AG10803 (cell line): ENCODE data around the gene WNT11.

Experiments
- DNase-seq: peaks from one replicate; pipeline ENCODE4 v3.0.0; 2010; ENCODE audit warnings: low read depth
- H3K4me3 ChIP-seq: 2 replicates; pipeline ENCODE4 v1.5.1; 2011; ENCODE audit warnings: mild to moderate bottlenecking, low read length, control low read depth
- TF ChIP-seq, protein P1 (sequence below): conservative IDR thresholded peaks from 2 replicates; pipeline ENCODE4 v1.5.1; 2011; ENCODE audit warnings: mild to moderate bottlenecking, low read length, control low read depth, inconsistent platforms

Gene WNT11

DNA sequence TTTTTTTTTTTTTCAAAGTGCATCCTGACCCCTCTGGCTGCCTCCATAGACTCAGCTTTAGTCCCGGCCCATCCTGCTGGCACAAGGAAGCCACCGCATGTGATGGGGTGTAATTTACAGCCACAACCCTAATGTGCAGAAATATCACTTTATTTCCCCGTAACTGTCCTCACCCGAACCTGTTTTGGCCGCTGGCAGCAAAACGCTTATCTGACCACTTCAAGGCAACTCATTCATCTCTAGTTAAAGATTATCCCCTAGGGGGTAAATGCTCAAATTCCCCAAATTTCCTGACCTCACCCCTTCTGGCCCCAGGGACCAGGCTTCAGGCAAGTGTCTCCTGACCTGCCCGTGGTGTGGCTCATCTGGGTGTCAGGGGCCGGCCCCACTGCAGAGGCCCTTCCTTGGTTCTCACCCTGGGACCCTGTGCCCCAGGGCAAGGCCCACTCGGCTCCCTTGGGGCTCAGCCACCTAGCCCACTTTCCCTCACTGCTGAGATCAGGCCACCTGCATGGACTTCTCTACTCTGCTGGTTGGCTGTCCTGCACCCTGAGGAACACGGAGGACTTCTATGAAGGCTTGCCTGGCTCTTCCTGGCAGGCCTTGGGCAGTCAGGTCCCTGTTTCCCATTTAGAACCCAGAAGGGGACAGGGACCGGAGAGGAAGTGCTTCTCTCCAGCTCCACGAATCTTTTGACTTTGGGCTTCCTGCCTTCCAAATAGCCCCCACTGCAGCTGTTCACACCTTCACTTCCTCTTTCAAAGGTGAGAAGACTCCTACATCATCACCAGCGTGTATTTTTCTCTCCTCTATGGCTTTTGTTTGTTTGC, 53.3 kb downstream of the WNT11 start:
- no peak overlapping the region for H3K4me3 ChIP-seq
- DNase-seq = no peak
- TF ChIP-seq, protein P1, sequence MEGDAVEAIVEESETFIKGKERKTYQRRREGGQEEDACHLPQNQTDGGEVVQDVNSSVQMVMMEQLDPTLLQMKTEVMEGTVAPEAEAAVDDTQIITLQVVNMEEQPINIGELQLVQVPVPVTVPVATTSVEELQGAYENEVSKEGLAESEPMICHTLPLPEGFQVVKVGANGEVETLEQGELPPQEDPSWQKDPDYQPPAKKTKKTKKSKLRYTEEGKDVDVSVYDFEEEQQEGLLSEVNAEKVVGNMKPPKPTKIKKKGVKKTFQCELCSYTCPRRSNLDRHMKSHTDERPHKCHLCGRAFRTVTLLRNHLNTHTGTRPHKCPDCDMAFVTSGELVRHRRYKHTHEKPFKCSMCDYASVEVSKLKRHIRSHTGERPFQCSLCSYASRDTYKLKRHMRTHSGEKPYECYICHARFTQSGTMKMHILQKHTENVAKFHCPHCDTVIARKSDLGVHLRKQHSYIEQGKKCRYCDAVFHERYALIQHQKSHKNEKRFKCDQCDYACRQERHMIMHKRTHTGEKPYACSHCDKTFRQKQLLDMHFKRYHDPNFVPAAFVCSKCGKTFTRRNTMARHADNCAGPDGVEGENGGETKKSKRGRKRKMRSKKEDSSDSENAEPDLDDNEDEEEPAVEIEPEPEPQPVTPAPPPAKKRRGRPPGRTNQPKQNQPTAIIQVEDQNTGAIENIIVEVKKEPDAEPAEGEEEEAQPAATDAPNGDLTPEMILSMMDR = no peak

DNA sequence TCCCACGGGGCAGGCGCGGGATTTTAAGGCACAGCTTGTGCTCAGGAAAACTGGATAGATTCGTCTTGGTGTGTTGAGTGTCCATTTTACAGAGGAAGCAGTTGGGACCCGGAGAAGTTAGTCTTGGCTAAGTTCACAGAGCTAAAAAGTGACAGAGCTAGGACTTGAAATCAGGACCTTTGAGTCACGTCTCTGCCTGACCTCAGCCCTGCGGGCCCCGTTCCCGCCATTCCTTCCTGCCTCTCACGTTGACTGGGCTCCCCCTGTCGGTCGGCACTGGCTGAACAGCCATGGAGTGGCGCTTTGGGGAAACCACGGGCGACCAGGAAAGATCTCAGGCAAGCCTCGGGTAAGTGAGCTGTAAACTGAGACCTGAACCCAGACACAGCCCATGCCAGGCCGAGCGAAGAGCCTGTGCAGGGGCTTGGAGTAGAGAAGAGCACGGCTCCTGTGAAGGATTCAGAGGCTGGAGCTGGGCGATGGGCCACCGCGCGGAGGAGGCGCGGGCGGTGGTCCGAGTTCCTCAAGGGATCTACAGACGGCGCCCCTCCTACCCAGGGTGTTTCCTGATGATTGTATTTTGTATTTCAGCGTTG, 54.1 kb downstream of the WNT11 start:
- TF ChIP-seq, protein P1 = peak; percentile 96
- peak overlapping the region; percentile 49 for H3K4me3 ChIP-seq
- DNase-seq = peak; percentile 74

DNA sequence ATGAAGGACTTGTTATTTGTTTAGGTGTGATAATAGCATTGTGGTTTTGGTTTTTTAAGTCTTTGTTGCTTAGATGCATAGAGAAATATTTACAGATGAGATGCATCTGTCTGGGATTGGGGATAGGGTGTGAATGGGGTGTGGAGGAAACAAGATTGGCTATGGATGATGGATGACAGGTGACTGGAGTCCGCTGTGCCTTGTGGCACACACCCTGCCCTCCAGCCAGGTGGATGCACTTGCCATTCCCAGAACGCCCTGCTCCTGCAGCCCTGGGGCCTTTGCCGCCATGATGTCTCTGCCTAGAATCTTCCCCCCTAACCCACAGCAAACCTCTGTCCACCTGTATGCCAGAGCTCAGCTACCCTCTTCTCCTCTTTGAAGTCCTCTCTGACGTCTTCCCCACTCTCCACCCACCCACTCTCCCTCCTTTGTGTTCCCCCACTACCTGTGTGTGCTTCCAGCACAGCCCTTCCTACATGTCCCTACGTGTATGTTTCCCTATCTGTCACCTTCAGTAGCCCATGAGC, 54.7 kb downstream of the WNT11 start:
- TF ChIP-seq, protein P1 = no peak
- H3K4me3 ChIP-seq = no peak overlapping the region
- no peak for DNase-seq

DNA sequence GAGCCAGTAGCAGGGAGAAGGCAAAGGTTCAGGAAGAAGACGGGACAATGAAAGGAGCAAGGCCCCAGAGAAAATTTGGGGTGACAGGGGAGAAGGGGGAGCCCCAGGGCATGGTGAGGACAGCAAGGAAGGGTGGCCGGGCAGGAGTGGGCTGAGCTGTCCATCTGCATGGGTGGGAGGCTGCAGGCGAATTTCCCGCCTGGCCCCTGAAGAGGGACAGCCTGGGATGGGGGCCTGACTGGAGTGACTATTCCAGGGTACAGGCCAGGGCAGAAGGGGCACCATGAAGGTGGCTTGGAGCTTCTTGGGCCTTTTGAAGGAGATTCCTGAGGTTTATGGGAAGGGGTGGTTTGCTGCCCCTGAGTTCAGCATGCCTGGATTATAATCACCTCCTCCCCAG, 56.2 kb downstream of the WNT11 start:
- H3K4me3 ChIP-seq = no peak overlapping the region
- TF ChIP-seq, protein P1 = no peak
- no peak for DNase-seq

DNA sequence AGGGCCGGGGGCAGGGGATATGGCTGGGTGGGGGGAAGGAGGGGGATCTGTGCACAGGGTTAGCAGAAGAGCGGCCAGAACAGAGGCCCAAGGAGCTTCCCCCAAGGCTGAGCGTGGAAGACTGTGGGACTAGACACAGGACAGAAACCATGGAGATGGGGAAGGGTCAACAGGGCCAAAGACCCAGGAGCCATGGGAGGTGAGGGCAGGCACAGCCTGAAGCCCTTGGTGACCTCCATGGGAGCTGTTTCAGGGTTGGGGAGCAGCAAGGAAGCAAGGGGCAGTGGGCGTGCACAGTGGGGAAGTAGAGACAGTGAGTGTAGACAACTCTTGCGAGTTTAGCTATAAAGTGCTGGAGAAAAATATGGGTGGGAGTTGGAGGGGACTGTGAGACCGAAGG, 56.6 kb downstream of the WNT11 start:
- no peak overlapping the region for H3K4me3 ChIP-seq
- no peak for DNase-seq
- TF ChIP-seq, protein P1 = no peak

DNA sequence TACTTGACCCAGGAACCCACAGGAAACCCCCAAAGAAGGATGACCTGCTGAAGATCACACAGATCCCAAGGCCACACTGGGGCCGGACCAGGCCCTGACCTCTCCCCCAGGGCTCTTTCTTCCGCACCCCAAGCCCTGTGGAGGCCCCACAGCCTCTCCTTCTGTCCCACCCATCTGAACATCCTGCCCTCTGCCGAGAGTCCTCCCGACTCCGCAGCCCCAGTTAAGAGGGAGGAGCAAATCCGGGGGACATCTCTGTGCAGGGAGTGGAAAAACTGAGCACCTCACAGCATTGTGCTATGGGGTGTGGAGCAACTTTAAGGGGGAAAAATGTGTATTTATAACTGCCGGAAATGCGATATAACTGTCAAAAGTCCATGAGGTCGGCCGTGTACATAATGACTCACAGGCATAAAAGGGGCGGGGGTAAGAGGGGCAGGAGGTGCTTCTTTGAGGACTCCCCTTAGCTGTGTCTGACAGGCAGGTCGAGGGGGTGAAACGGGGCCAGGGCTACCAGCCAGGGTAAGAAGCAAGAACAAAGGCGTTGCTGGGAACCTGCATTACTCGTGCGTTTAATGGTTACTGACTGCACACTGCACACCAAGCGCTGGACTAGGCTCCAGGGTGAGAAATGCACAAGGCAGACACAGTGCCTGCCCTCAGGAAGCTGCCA, 57.2 kb downstream of the WNT11 start:
- no peak overlapping the region for H3K4me3 ChIP-seq
- no peak for DNase-seq
- TF ChIP-seq, protein P1 = no peak
